Activated naive CD4-positive, alpha-beta T cell treated with anti-CD3 and anti-CD28 coated beads for 36 hours (primary cell): ENCODE data around the gene B3GALNT2. TPM values are rescaled to one million over a fixed set of nuclear protein-coding genes. Genes with fewer than 3 reads are reported as not detected.
A peak's percentile ranks its signal among the peaks of the same experiment; 100 is the strongest.

ENCODE experiments used
- CTCF ChIA-PET: fragments of 350-600 bp; sonication (Branson Sonifier 250); formaldehyde crosslinking; loops from one replicate; lab custom pipeline; 2021; ENCODE audit warnings: antibody characterized with exemption; lab: Charles Lee
- DNase-seq: peaks from one replicate; pipeline ENCODE4 v3.0.0-alpha.2; 2020
- H3K27ac Mint-ChIP-seq: one replicate; pipeline ENCODE4 v1.8.0; 2021; ENCODE audit warnings: mild to moderate bottlenecking, mixed read lengths
- H3K27me3 Mint-ChIP-seq: one replicate; pipeline ENCODE4 v1.8.0; 2021; ENCODE audit warnings: low read depth, mixed read lengths
- H3K36me3 Mint-ChIP-seq: one replicate; pipeline ENCODE4 v1.8.0; 2021; ENCODE audit warnings: low read depth, mixed read lengths
- H3K4me1 Mint-ChIP-seq: one replicate; pipeline ENCODE4 v1.8.0; 2021; ENCODE audit warnings: low read depth, mixed read lengths
- H3K4me3 Mint-ChIP-seq: one replicate; pipeline ENCODE4 v1.8.0; 2021; ENCODE audit warnings: mild to moderate bottlenecking, moderate library complexity, mixed read lengths
- H3K9me3 Mint-ChIP-seq: one replicate; pipeline ENCODE4 v1.8.0; 2021; ENCODE audit warnings: mixed read lengths
- intact Hi-C: fragments of 100-400 bp; cut with micrococcal nuclease; formaldehyde crosslinking; loops from one replicate; pipeline ENCODE4 v1.15.1; 2023
- total RNA-seq, 2 experiments: library from RNA; stranded (reverse); gene quantifications; one replicate each; pipeline ENCODE4 v1.2.3, GENCODE V29; 2021

The B3GALNT2 gene
- total RNA-seq, 2 experiments from 2014 or later: 8.9 to 9.6 TPM

DNA sequence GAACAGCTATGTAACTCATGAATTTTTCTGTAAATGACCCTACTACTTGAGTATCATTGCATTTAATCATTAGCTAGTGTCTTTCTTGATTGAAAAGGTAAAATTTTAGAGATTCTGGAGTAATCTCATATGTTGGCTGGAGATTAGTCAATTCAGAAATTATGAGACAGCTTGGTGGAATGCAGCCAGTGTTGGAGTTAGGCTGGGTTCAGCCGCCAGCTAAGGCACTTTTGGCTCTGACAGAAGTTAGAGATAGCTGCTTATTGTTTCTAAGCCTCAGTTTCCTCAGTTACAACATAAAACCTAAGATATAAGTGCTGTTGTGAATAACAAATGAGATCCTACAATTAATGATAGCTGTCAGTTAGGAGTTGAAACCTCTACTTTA lies 87.6 kb downstream of the B3GALNT2 start:
- Mint-ChIP-seq H3K36me3 (peaks cover 2% of the 10 kb centered on the region), H3K9me3 (no peaks in the 10 kb centered on the region), H3K27ac (no peak overlapping the region), H3K4me1 (peaks cover 5% of the 10 kb centered on the region), H3K27me3 (no peaks in the 10 kb centered on the region), H3K4me3 (no peak overlapping the region)
- CTCF ChIA-PET: interaction anchor here (0.5 to 3.7 kb wide), 58 partner anchors 9 to 1088 kb away, joined by 3 to 44 read pairs (median 5); no protein-coding TSS in a partner anchor
- DNase-seq: no peak
- intact Hi-C loops: loop anchor here (1.0 to 2.0 kb wide), 4 partner anchors 255 to 928 kb away; partner anchors contain the start of gene RBM34

DNA sequence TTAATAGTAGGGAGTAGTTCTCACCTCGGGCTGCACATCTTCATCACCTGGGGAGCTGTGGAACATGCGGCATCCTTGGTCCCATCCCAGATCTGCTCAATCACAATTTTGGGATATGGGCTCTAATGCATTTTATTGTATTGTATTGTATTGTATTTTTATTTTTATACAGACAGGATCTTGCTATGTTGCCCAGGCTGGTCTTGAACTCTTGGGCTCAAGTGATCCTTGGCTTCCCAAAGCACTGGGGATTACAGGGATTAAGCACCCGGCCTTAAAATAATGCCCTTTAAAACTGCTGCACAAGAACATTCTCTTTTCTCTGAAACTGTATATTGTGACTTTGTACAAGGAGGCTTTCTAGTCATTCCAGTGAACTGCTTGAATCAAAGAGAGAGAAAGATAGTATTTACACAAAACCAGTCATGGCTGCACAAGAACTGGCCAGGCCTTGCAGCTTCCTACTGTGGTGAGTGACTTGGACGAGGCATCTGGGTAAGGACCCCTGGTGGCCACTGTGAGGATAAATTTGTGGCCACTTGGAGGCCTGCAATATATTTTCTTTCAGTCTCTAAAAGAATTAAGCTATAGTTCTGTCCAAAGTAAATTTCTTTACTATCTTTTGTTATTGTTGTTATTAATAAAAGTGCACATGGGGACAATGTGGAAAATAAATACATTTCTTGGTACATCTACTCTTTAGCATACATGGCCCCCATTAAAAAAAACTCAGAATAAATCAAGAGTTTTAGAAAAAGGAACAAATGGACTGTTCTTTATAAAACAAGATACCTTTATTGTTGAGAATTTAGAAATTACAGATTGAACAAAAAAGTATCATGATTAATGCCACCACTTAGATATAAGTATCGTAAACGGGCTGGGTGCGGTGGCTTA lies 89.0 kb downstream of the B3GALNT2 start:
- Mint-ChIP-seq H3K9me3 (no peaks in the 10 kb centered on the region), H3K27me3 (no peaks in the 10 kb centered on the region), H3K27ac (no peak overlapping the region), H3K4me1 (peaks cover 4% of the 10 kb centered on the region), H3K36me3 (peaks cover 2% of the 10 kb centered on the region), H3K4me3 (no peak overlapping the region)
- intact Hi-C loops: loop anchor here (1.0 to 2.0 kb wide), 3 partner anchors 48 to 162 kb away; partner anchors contain the start of genes ARID4B, GGPS1 and TBCE
- CTCF ChIA-PET: interaction anchor here (0.5 to 3.7 kb wide), 24 partner anchors 8 to 320 kb away, joined by 3 to 44 read pairs (median 6); no protein-coding TSS in a partner anchor
- peak; percentile 76 for DNase-seq

DNA sequence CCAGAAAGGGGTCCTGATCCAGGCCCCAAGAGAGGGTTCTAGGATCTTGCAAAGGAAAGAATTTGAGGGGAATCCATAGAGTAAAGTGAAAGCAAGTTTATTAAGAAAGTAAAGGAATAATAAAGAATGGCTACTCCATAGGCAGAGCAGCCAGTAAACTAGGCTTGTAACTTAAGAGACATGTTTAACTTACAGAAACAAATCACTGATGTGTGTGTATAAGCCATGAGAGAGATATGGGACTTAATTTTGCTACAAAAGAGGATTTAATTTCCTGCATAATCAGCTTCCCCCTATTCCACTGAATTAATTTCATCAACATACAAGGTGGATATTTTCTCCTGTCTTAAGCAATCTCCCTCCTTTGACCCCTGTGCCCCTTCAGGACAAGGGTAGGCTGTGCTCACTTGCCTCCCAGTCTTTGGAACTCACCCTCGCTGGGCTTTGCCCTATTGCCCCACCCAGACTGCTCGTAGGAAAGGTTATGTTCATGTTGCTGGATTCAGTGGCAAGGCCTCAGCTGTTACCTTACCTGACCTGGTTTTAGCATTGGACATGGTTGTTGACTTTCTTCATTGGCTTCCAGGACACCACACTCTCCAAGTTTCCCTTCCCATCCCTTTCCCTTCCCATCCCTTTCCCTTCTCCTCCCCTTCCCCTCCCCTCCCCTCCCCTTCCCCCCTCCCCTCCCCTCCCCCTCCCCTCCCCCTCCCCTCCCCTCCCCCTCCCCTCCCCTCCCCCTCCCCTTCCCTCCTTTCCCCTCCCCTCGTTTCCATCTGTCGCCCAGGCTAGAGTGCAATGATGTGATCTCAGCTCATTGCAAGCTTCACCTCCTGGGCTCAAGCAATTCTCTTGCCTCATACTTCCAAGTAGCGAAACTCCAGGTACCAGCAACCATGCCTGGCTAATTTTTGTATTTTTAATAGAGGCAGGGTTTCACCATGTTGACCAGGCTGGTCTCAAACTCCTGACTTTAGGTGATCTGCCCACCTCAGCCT lies 92.5 kb downstream of the B3GALNT2 start:
- intact Hi-C loops: no loop called here
- H3K36me3 Mint-ChIP-seq: peaks cover 1% of the 10 kb centered on the region
- no peak overlapping the region for H3K27ac Mint-ChIP-seq

DNA sequence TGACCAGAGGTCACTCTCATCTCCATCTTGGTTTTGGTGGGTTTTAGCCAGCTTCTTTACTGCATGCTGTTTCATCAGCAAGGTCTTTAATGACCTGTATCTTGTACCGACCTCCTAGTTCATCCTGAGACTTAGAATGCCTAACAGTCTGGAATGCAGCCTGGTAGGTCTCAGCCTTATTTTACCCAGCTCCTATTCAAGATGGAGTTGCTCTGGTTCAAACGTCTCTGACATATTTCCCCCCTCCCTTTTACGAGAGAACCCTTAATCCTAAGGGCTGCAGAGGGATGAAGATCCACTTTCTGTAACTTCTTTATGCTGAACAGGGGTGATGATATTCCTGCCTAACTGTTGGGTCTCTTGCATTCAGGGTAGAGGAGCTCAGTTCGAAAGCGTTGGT lies 93.8 kb downstream of the B3GALNT2 start:
- no peaks in the 10 kb centered on the region for H3K9me3 Mint-ChIP-seq

More for the DNA sequence above, 92.5 kb downstream of the B3GALNT2 start:
- H3K9me3 Mint-ChIP-seq: no peaks in the 10 kb centered on the region
- no peak for DNase-seq
- CTCF ChIA-PET: interaction anchor here (1.6 kb wide), 1 partner anchor 93 kb away, joined by 4 read pairs; no protein-coding TSS in a partner anchor
- no peaks in the 10 kb centered on the region for H3K27me3 Mint-ChIP-seq
- no peak overlapping the region for H3K4me3 Mint-ChIP-seq
- peaks cover 7% of the 10 kb centered on the region for H3K4me1 Mint-ChIP-seq

DNA sequence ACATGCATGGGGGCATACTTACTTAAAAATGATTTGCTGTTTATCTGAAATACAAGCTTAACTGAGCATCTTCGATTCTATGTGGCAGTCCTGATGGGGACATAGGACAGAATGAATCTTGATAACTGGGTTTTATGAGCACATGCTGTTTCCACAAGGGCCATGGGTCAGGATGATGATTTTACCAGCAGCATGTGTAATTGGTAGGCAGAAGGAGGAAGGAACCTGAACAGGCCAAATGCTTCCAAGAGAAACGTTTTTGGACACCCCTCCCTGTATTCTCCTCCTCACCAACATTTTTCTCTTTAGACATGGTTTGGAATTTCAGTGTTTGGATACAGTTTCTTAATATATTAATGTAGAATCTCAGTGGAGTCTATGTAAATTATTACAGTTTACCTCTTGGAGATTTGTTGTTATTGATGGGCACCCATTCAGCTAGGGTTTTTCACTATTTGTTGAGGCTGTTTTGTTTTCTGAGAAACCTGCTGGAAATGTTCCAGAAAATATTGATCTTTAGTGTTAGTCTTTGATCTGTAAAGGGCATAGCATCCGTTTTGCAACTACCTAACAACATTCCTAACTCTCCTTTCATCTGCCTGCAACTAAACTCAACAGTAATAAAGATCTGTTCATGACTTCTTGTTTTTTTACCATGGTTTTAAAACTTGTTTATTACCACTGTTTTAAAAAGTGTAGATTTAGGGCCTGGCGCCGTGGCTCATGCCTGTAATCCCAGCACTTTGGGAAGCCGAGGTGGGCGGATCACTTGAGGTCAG lies 95.0 kb downstream of the B3GALNT2 start:
- CTCF ChIA-PET: interaction anchor here (2.7 kb wide), 1 partner anchor 8 kb away, joined by 14 read pairs; no protein-coding TSS in a partner anchor
- no peak overlapping the region for H3K27ac Mint-ChIP-seq

More for the DNA sequence above, 93.8 kb downstream of the B3GALNT2 start:
- Mint-ChIP-seq H3K27ac (no peak overlapping the region), H3K27me3 (no peaks in the 10 kb centered on the region), H3K4me3 (no peak overlapping the region), H3K4me1 (peaks cover 7% of the 10 kb centered on the region), H3K36me3 (peaks cover 1% of the 10 kb centered on the region)
- CTCF ChIA-PET: no interaction called here
- no peak for DNase-seq
- intact Hi-C loops: no loop called here

DNA sequence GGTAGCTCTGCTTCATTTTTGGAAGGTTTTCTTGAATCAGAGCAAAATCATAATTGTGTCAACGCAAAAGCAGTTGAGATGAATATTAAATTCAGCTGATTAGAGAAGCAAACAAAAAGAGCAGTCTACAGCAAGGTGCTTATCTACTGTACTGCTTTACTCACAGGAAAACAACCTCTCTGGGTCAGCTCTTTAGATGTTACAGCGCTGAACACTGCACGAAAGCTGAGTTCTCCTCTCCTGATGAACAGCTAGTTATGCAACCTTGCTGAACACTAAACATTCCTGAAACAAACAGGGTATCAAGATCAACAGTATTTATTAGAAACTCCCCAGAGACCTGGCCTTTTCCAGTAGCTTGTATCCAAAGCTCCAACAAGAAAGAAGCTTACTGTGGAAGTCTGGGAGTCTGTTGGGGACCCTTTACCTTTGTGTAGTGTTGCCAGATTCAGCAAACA lies 95.7 kb downstream of the B3GALNT2 start:
- no peak for DNase-seq
- peaks cover 1% of the 10 kb centered on the region for H3K36me3 Mint-ChIP-seq
- H3K9me3 Mint-ChIP-seq: no peaks in the 10 kb centered on the region
- H3K27me3 Mint-ChIP-seq: no peaks in the 10 kb centered on the region
- no peak overlapping the region for H3K27ac Mint-ChIP-seq
- intact Hi-C loops: no loop called here
- no peak overlapping the region for H3K4me3 Mint-ChIP-seq
- peaks cover 7% of the 10 kb centered on the region for H3K4me1 Mint-ChIP-seq
- CTCF ChIA-PET: interaction anchor here (2.7 kb wide), 1 partner anchor 8 kb away, joined by 14 read pairs; no protein-coding TSS in a partner anchor

More for the DNA sequence above, 95.0 kb downstream of the B3GALNT2 start:
- Mint-ChIP-seq H3K4me1 (peaks cover 7% of the 10 kb centered on the region), H3K27me3 (no peaks in the 10 kb centered on the region), H3K36me3 (peaks cover 1% of the 10 kb centered on the region), H3K9me3 (no peaks in the 10 kb centered on the region), H3K4me3 (no peak overlapping the region)
- no peak for DNase-seq
- intact Hi-C loops: no loop called here

DNA sequence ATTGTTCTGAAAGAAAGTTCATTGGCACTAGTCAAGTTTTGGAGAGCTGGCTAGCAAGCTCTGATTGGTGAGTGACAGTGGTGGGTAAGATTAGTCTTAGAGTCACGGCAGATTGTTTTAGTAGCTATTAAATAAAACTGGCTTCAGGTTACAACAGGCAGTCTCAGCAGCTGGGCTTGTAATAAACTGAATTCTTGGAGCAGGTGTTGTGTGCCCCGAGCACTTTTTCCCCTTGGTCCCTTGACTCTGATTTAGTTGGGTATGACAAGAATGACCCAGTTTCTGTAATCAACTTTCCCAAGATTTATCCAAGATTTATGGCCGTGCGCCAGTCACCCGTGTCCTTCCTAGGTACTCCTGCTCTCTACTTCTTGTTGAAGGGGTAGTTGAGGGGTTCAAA lies 96.8 kb downstream of the B3GALNT2 start:
- CTCF ChIA-PET: interaction anchor here (2.7 kb wide), 1 partner anchor 9 kb away, joined by 14 read pairs; no protein-coding TSS in a partner anchor

DNA sequence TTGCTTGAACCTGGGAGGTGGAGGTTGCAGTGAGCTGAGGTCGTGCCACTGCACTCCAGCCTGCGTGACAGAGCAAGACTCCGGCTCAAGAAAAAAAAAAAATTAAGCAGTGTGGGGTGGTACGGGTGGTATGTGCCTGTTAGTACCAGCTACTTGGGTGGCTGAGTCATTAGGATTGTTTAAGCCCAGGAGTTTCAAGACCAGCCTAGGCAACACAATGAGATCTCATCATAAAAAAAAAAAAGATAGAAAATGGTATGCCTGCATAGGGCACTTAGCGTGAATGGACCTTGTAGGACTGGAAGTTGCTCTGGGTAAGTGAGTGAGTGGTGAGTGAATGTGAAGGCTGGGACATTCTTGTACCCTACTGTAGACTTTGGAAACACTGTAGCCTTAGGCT lies 100.1 kb downstream of the B3GALNT2 start:
- intact Hi-C loops: no loop called here
- Mint-ChIP-seq H3K4me1 (peaks cover 3% of the 10 kb centered on the region), H3K9me3 (no peaks in the 10 kb centered on the region), H3K27me3 (no peaks in the 10 kb centered on the region), H3K27ac (no peak overlapping the region), H3K4me3 (no peak overlapping the region), H3K36me3 (peaks cover 6% of the 10 kb centered on the region)
- DNase-seq: no peak
- CTCF ChIA-PET: interaction anchor here (0.7 to 2.6 kb wide), 2 partner anchors 12 to 23 kb away, joined by 3 to 14 read pairs; no protein-coding TSS in a partner anchor

More for the DNA sequence above, 96.8 kb downstream of the B3GALNT2 start:
- intact Hi-C loops: no loop called here
- Mint-ChIP-seq H3K27me3 (no peaks in the 10 kb centered on the region), H3K4me3 (no peak overlapping the region), H3K9me3 (no peaks in the 10 kb centered on the region), H3K4me1 (peaks cover 6% of the 10 kb centered on the region), H3K27ac (no peak overlapping the region), H3K36me3 (peaks cover 2% of the 10 kb centered on the region)
- no peak for DNase-seq

DNA sequence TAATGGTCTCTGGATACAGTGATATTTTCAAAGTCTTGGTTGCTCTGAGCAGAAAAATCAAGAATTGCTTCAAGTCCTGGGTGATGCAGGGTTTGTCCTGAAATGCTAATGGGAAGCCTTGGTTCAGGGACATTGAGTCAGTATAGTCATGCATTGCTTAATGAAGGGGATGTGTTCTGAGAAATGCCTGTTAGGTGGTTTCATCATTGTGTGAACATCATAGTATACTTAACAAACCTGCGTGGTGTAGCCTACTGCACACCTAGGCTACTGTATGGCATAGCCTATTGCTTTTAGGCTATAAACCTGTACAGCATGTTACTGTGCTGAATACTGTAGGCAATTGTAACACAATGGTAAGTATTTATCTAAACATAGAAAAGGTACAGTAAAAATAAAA lies 100.7 kb downstream of the B3GALNT2 start:
- no peak overlapping the region for H3K27ac Mint-ChIP-seq
- no peaks in the 10 kb centered on the region for H3K27me3 Mint-ChIP-seq
- no peak overlapping the region for H3K4me3 Mint-ChIP-seq
- intact Hi-C loops: no loop called here
- H3K4me1 Mint-ChIP-seq: peaks cover 3% of the 10 kb centered on the region
- peaks cover 6% of the 10 kb centered on the region for H3K36me3 Mint-ChIP-seq
- CTCF ChIA-PET: no interaction called here
- no peaks in the 10 kb centered on the region for H3K9me3 Mint-ChIP-seq
- no peak for DNase-seq

DNA sequence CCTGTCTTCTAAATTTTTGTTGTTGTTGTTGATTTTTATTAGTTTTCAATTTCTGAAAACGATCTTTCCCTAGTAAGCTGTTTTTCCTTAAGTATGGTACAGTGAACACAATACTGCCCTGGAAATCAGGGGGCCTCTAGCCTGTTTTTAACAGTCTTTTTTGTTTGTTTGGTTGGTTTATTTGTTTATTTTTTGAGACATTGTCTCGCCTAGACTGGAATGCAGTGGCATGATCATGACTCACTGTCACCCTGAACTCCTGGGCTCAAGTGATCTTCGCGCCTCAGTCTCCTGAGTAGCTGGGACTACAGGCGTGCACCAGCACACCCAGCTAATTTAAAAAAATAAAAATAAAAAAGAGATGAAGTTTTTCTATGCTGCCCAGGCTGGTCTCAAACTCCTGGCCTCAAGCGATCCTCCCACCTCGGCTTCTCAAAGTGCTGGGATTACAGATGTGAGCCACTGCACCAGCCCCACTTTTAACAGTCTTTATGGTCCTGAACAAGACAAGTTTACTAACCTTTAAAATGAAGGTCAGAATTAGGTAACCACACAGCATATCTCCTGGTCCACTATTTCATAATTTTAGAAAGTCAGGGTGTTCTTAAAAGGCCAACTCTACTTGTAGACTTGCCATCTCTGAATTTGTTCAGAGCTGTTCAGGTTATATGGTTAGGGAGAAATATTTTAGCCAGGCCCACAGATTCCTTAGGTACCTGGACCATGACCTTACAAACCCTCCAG lies 101.6 kb downstream of the B3GALNT2 start:
- peaks cover 5% of the 10 kb centered on the region for H3K36me3 Mint-ChIP-seq
- no peak for DNase-seq
- intact Hi-C loops: no loop called here
- no peak overlapping the region for H3K27ac Mint-ChIP-seq
- H3K4me3 Mint-ChIP-seq: no peak overlapping the region
- CTCF ChIA-PET: no interaction called here
- H3K9me3 Mint-ChIP-seq: no peaks in the 10 kb centered on the region
- H3K27me3 Mint-ChIP-seq: no peaks in the 10 kb centered on the region
- H3K4me1 Mint-ChIP-seq: peaks cover 2% of the 10 kb centered on the region
